Panc1 (cell line): ENCODE data around the gene CHST6.

ENCODE experiments used
- CTCF ChIP-seq: fragments of 450-650 bp; IDR thresholded peaks from 2 replicates; pipeline ENCODE4 v1.5.1; 2017; ENCODE audit warnings: mild to moderate bottlenecking
- POLR2AphosphoS5 ChIP-seq: IDR thresholded peaks from 2 replicates; pipeline ENCODE4 v1.6.1; 2012; ENCODE audit warnings: mild to moderate bottlenecking, low read depth, low read length, moderate library complexity
- REST ChIP-seq, 2 experiments: IDR thresholded peaks; 2 replicates each; pipeline ENCODE4 v1.6.1; 2011 to 2012; ENCODE audit warnings: low read depth in 2 of 2, control low read depth in 1 of 2, low read length in 1 of 2, mild to moderate bottlenecking in 1 of 2, moderate library complexity in 1 of 2; ENCODE audit not compliant: insufficient read depth in 1 of 2
- SIN3A ChIP-seq: IDR thresholded peaks from 2 replicates; pipeline ENCODE4 v1.6.1; 2012; ENCODE audit warnings: low read depth, mild to moderate bottlenecking, low read length, moderate library complexity, borderline replicate concordance; ENCODE audit not compliant: insufficient read depth
- TCF7L2 ChIP-seq: IDR thresholded peaks from 2 replicates; pipeline ENCODE4 v1.6.1; 2011; ENCODE audit warnings: mild to moderate bottlenecking, low read depth, low read length, inconsistent platforms

- TF ChIP-seq CTCF = no peak
- no peak for TF ChIP-seq POLR2AphosphoS5
- no peak for TF ChIP-seq REST (IDR thresholded peaks at IDR 0.05; ENCODE audit: insufficient read depth in 1 of 2, low read depth in 2 of 2, low read length in 1 of 2)
- TF ChIP-seq SIN3A = no peak
- TF ChIP-seq TCF7L2 = no peak
Observed at GRCh38 chr16:75519175-75519574, 23.9 kb upstream of the CHST6 start.
